ENCODE measurements around the gene TASL. TPM values are rescaled to one million over a fixed set of nuclear protein-coding genes. Genes with fewer than 3 reads are reported as not detected.

The TASL gene
- total RNA-seq, 1 experiment from 2014 or later, result not detected

Other genes with a start within 250 kb of the TASL start
- 3.9 and 4.3 TPM in 2 replicates for gene GK, start 75.7 kb upstream of the TASL start, total RNA-seq (2014; rRNA removed; shearing (Covaris generic))

Data from G401 (cell line).